ENCODE measurements around the gene SLC7A10. TPM values are rescaled to one million over a fixed set of nuclear protein-coding genes. Genes with fewer than 3 reads are reported as not detected.

The SLC7A10 gene
- total and polyA plus RNA-seq, 7 donors = 0.27 to 1.4 (median 1.1) TPM; not detected in 4

DNA sequence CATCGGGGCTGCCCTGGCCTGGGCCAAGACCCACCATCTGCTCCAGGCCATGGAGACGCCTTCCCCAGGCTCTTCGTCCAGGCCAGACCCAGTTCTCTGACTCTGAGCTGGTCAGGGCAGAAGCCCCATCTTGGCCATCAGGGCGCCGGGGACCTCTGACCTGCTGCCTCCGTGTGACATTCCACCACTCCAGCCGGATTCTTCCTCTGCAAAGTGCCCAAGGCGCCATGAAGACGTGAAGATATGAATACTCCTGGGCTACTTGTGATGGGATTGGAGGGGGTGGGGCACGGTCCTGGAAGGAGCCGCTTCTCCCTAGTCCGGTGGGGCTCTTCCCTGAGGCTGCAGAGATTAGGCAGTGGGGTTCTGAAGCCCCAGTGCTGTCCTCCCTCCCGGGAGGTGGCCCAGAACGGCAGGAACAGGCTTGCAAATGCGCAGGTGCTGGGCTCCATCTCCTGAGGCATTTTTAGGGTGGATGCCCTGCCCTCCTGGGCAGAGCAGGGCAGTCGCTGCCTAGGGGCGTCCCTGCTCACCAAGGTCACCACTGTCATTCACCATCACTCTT, 26.0 kb upstream of the SLC7A10 start:
- no peak overlapping the region for H3K4me3 ChIP-seq
- no peaks in the 10 kb centered on the region for H3K9me3 ChIP-seq
- H3K4me1 ChIP-seq = no peaks in the 10 kb centered on the region
- H3K27ac ChIP-seq = no peak overlapping the region
- H3K36me3 ChIP-seq = no peaks in the 10 kb centered on the region
- TF ChIP-seq POLR2AphosphoS5 (IDR thresholded peaks at IDR 0.05) (no peak), CTCF (IDR thresholded peaks at IDR 0.05) (no peak), EP300 (IDR thresholded peaks at IDR 0.05) (no peak), POLR2A (IDR thresholded peaks at IDR 0.05) (no peak)
- no peak for DNase-seq
- WGBS, 2 donors = 81 to 86% methylated on average over 17 of the region's 17 CpGs
- peaks cover 0 to 31% (median 8%) of the 10 kb centered on the region in 3 donors for H3K27me3 ChIP-seq
- intact Hi-C loops (cut with DNase I) = no loop called here

DNA sequence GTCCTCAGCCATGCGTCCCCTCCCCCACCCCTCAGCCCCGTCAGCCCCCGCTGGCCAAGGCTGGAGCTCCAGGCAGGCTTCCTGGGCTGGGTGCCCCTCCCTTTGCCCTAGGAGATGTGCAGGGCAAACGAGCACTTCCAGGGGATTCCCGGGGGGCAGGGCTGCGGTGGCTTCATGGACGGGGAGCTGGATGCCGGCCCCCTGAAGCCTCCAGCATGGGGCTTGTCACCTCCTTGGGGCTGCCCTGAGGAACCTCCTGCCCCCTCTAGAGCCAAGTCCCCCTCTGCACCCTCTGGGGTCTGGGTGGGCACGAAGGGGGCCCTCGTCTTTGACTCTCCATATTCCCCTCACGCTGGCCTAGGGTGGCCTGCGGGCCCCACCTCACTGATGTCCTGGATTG, 25.4 kb upstream of the SLC7A10 start:
- no peaks in the 10 kb centered on the region for H3K9me3 ChIP-seq
- no peak overlapping the region for H3K4me3 ChIP-seq
- no peaks in the 10 kb centered on the region for H3K36me3 ChIP-seq
- intact Hi-C loops (cut with DNase I) = no loop called here
- no peak overlapping the region for H3K27ac ChIP-seq
- DNase-seq = no peak
- 66 to 78% methylated on average over 12 of the region's 12 CpGs for WGBS, 2 donors
- H3K27me3 ChIP-seq = peaks cover 0 to 31% (median 8%) of the 10 kb centered on the region in 3 donors
- H3K4me1 ChIP-seq = no peaks in the 10 kb centered on the region
- TF ChIP-seq POLR2AphosphoS5 (IDR thresholded peaks at IDR 0.05) (no peak), POLR2A (IDR thresholded peaks at IDR 0.05) (no peak), EP300 (IDR thresholded peaks at IDR 0.05) (no peak), CTCF (IDR thresholded peaks at IDR 0.05) (no peak)

DNA sequence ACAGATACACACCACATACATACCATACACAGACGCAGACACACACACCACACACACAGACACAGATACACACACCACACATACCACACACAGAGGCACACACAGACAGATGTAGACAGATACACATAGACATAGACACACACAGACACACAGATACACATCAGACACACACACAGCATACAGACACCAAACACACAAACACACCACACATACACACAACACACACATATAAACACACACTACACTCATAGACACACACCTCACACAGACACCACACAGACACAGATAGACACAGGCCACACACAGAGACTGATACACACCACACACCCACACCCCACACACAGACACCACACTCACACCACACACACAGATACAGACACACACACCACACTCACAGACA, 24.9 kb upstream of the SLC7A10 start:
- WGBS, 2 donors = 92 to 96% methylated on average over 1 of the region's 1 CpG
- TF ChIP-seq POLR2A (IDR thresholded peaks at IDR 0.05) = no peak
- TF ChIP-seq CTCF (IDR thresholded peaks at IDR 0.05) = no peak
- no peak for TF ChIP-seq POLR2AphosphoS5 (IDR thresholded peaks at IDR 0.05)
- no peak for TF ChIP-seq EP300 (IDR thresholded peaks at IDR 0.05)
- peaks cover 0 to 2% (median 0%) of the 10 kb centered on the region in 4 donors for H3K9me3 ChIP-seq
- H3K4me1 ChIP-seq = no peaks in the 10 kb centered on the region
- H3K27me3 ChIP-seq = peaks cover 0 to 31% (median 8%) of the 10 kb centered on the region in 3 donors
- no peak overlapping the region for H3K27ac ChIP-seq
- DNase-seq = no peak
- no peak overlapping the region for H3K4me3 ChIP-seq
- no peaks in the 10 kb centered on the region for H3K36me3 ChIP-seq
- intact Hi-C loops (cut with DNase I) = no loop called here

DNA sequence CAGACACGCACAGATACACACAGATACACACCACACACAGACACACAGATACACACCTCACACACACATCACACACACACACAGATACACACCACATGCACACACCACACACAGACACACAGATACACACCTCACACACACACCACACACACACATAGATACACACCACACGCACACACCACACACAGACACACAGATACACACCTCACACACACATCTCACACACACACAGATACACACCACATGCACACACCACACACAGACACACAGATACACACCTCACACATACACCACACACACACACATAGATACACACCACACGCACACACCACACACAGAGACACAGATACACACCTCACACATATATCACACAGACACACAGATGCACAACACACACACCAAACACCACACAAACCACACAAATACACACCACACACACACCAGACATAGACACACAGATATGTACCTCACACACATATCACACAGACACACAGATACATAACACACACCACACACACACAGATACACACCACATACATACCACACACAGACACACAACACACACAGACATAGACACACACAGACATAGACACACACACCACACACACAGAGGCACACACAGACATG, 24.2 kb upstream of the SLC7A10 start:
- H3K4me3 ChIP-seq = no peak overlapping the region
- H3K9me3 ChIP-seq = peaks cover 0 to 2% (median 0%) of the 10 kb centered on the region in 4 donors
- H3K27me3 ChIP-seq = peaks cover 0 to 31% (median 8%) of the 10 kb centered on the region in 3 donors
- no peaks in the 10 kb centered on the region for H3K36me3 ChIP-seq
- no peak for DNase-seq
- 60 to 74% methylated on average over 3 of the region's 3 CpGs for WGBS, 2 donors
- intact Hi-C loops (cut with DNase I) = no loop called here
- TF ChIP-seq CTCF (IDR thresholded peaks at IDR 0.05) (no peak), POLR2A (IDR thresholded peaks at IDR 0.05) (no peak), POLR2AphosphoS5 (IDR thresholded peaks at IDR 0.05) (no peak), EP300 (IDR thresholded peaks at IDR 0.05) (no peak)
- no peaks in the 10 kb centered on the region for H3K4me1 ChIP-seq
- no peak overlapping the region for H3K27ac ChIP-seq
